NCI-H1930 (cell line): ENCODE data around the gene CIDEC.
"Not testable (repeated sequence)": the region's sequence is repeated elsewhere in the genome, so short reads cannot be mapped to it uniquely, and the experiment has no call there.

ENCODE experiments used
- DNase-seq, 2 experiments: peaks; one replicate each; lab custom pipeline; 2025; lab: John Stamatoyannopoulos, UW

The CIDEC gene

DNA sequence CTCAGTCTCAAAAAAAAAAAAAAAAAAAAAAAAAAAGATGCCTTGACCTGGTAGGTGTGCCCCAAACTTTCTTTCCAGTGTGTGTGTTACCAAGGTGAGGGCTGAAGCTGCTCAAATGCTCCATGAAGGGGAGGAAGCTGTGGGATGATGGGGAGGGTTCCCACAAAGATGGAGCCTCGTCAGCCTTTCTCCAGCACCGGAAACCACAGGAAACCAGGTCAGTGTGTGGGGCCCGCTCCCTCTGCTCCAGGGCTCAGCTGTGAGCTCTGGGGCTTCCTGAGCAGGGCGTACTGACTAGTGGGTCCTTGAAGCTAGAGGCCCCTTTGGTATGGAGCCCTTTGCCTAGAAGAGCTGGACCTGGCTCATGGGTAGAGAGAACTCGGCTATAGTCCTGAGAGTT is 21.9 kb upstream of the CIDEC start:
- DNase-seq = no peak

DNA sequence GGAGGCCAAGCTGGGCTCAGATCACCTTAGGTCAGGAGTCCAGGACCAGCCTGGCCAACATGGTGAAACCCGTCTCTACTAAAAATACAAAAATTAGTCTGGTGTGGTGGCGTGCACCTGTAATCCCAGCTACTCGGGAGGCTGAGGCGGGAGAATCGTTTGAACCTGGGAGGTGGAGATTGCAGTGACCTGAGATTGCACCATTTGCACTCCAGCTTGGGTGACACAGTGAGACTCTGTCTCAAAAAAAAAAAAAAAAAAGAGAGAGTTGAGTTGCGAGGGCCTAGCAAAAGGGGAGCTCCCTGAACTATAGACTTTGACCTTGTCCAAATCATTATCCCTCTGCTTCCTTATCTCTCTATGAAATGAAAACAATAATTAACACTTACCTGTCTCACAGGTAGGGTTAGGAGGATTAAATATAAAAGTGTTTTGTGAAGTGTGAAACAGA is 20.9 kb upstream of the CIDEC start:
- not testable (repeated sequence) for DNase-seq

DNA sequence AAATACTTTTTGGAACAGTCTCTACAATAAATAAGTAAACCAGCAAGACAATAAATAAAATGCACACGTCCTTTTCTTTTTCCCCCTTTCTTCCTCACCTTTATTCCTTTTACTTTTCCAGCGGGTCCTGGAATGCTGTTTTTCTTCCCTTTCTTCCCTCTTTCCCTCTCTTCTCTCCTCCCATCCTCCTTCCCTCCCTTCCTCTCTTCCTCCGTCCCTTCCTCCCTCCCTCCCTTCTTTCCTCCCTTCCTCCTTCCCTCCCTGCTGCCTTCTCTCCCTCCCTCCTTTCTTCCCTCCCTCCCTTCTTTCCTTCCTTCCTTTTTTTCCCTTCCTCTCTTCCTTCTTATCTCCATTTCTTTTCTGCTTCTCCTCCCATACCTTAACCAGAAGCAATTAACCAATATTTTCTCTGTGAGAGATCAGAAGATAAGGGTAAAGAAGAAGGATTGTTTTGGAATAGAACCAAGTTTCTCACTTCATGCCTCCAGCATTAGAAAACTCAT is 19.3 kb upstream of the CIDEC start:
- no peak for DNase-seq

DNA sequence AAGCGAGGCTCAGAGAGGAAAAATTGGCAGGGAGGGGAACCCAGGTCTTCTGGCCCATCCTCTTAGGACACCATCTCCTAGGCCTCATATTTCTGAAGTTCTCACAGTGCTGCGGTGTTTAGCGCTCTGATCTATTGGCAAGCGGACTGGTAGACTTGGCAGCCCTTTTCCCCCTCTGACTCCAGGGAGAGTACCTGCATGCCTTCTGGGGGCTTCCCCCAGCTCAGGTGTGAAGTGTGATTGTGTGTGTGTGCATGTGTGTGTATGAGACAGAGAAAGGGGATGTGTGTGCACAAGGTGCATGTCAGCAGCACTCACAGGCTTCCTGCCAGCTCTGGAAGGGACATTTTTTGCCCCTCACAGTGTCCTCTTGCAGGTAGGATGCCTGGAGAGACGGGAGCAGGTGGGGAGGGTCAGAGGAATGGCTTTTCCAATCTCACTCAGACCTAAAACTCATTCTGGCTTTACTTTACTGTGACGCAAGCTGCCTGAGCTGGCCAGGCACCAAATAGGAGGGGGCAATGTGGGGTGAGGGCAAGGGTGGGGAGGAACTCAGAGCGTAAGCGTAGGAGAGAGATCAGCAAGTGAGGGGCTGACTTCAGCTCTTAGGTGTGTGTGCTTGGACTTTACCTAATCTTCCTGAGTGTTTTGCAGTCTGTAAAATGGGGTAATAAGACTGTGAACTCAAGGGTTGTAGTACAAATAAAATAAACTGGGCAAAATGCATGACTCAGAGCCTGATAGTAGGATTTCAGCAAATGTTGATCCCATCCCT is 18.6 kb upstream of the CIDEC start:
- no peak for DNase-seq

DNA sequence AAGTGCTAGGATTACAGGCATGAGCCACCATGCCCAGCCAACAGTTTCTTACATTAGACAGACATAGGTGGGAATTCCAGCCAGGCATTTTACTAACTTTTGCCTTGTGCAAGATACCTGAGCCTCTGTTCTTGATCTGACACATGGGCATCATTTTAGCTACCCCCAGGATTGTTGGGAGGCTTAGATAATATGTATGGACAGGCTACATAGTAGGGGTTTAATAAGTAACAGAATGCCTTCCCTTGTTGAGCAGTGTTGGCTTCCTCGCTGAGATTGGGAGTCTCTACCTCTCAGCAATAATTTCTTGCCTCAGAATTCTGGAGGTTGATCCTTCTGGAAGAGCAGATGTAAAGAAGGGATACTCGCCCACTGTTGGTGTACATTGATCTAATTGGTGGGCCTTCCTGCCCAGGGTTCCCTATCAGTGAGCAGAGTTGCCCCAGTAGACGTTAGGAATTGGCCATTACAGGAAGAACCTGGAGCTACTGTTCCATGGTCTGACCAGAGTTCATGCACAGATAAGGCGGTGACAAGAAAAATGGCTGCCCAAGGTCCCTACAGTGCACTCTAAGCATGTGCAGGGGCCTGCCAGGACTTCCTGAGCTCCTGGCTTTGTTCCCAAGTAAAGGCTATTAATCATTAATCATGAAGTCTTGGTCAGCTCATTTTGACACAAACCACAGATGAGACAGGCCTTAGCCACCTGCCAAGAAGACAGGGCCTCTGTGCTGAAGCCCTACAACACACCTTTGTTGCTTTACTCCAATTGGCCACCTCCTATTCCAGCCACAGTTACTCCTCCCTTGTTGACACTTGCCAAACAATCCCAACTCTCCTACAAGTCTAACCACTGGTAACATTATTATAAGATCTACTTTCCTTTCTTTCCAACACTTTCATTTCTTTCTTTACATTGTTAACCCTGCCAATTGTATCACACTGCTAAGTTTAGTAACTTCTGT is 17.6 kb upstream of the CIDEC start:
- no peak for DNase-seq

DNA sequence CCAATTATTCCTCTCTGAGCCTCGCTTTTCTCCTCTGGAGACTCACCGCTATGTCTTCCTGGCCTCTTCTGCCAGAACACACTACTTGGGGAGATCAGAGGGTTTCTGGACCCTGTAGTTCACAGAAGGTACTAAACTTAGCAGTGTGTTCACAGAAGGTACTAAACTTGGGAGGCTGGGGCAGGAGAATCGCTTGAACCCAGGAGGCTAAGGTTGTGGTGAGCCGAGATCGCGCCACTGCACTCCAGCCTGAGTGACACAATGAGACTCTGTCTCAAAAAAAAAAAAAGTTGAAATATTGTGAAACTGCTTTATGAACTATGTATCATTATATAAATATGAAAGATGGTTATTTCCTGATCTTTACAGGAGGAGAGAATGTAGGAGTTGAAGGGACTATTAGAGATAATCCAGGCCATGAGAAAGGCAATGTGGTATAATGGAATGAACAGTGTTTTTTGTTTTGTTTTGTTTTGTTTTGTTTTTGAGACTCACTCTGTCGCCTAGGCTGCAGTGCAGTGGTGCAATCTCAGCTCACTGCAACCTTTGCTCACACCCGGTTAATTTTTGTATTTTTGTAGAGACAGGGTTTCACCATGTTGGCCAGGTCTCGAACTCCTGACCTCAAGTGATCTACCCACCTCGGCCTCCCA is 16.8 kb upstream of the CIDEC start:
- DNase-seq = not testable (repeated sequence)

DNA sequence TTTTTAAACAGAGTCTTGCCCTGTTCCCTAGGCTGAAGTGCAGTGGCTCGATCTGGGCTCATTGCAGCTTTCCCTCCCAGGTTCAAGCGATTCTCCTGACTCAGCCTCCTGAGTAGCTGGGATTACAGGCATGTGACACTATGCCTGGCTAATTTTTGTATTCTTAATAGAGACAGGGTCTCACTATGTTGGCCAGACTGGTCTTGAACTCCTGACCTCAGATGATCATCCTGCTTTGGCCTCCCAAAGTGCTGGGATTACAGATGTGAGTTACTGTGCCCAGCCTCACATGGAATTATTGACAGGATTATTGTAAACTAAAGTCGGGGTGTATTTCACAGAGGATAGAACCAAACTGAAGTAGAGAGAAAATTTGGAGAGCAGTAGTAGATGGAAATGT is 15.7 kb upstream of the CIDEC start:
- DNase-seq = not testable (repeated sequence)

DNA sequence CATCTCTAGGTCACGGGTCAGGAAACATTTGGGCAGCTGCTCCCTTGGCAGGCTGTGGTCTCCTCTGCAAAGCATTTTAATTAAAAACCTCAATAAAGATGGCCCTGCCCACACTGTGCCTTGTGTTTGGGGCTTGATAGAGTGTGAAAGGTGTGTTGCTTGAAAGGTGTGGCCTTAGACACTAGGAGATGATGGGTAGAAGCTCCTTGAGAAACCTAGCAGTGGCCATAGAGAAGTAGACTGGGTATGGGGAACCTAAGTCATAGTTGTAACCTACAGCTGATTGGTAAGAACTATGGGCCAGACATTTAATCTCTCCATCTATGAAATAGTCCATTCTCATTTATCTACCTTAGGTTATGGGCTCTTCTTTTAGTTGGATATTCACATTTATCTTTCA is 13.7 kb upstream of the CIDEC start:
- no peak for DNase-seq

DNA sequence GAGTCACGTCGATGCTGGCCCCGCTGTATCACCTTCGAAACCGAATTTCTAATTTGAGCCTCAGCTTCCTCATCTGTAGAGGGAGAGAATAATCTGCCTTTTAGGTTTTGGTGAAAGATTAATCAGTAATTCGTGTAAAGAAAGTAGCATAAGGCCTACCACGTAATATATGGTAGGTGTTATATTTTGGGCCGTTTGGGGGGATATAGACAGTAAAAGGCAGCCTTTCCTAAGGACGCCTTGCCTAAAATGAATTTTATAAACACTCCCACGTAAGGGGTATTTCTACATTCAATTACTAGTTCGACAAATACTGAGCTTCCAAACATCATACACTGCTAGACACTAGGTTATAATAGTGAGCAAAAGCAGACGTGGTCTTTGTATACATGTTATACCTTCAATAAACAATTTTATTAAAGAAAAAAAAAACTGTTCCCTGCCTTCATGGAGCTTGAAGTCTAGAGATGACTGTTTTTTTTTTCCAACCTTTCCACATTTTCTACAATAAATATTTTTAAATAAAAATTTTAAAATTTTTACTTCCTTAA is 11.1 kb upstream of the CIDEC start:
- no peak for DNase-seq

DNA sequence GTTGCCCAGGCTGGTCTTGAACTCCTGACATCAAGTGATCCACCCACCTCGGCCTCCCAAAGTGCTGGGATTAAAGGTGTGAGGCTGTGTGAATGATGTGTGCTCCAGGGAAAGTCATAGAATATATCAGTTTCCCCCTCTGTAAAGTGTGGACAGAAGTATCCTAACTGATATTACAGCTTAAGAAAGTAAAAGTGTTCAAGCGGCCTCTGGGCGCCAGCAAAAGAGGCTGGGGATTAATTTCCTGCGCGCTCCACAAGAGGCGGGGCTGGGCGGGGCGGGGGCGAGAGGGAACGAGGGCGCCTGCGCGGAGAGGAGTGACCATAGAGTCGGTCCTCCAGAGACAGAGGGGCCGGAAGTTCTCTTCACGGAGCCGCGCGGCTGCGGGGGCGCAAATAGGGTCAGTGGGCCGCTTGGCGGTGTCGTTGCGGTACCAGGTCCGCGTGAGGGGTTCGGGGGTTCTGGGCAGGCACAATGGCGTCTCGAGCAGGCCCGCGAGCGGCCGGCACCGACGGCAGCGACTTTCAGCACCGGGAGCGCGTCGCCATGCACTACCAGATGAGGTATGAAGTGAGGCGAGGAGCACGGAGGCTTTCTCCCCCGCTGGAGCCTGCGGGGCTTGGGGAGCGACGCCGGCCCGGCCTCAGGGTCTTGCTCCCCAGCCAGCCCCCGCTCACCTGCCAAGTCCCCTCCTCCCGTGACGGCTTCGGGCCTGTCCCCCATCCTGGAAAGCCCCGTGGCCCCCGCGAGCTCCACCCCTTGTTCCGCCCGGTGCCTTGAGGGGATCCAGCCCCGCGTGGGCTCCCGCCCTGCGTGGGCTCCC is 10.4 kb upstream of the CIDEC start, which contains the start of gene JAGN1:
JAGN1 (plus strand) TSS at position 362 of the 823 bp plus-strand sequence; CDS start at position 475, 113 bp downstream.
- DNase-seq = peak; percentile 57 to 63

DNA sequence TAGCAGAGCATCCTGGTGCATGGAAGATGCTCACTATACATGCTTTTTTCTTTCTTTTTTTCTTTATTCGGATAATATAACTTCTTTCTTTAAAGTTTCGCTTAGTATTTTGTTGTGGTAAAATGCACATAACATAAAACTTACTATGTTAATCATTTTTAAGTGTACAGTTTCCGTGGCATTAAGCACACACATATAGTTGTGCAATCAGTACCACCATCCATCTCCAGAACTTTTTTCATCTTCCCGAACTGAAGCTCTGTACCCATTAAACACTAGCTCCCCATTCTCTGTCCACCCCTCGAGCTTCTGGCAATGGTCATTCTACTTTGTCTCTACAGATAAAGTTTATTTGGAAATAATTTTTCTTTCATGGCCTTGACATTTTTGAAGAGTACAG is 9.4 kb upstream of the CIDEC start:
- no peak for DNase-seq

DNA sequence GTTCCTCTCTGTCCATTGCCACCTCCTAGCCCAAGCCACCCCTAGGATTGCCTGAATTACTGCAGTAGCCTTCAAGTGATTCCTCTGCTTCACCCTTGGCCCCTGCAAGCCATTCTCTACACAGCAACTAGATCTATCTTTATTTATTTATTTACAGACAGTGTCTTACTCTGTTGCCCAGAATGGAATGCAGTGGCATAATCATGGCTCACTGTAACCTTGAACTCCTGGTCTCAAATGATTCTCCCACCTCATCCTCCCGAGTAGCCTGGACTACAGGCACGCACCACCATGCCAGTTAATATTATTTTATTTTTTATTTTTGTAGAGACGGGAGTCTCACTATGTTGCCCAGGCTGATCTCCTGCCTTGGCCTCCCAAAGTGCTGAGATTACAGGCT is 8.5 kb upstream of the CIDEC start:
- DNase-seq = no peak

DNA sequence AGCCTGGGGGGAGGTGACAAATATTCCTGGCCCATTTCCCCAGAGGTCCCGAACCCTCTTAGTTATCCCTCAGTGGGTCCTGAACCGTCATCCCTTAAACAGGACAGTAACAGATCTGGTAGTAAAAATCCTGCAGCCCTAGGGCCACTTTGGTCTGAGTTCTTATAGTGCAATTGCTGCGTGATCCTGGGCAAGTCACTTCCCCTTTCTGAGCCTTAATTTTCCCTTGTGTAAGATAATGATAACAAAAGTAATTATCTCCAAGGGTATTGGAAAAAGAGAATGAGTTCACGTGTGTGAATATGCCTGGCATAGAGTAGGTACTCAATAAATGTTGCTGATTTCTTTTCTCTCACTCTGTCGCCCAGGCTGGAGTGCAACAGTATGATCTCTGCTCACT is 7.4 kb upstream of the CIDEC start:
- DNase-seq = no peak

DNA sequence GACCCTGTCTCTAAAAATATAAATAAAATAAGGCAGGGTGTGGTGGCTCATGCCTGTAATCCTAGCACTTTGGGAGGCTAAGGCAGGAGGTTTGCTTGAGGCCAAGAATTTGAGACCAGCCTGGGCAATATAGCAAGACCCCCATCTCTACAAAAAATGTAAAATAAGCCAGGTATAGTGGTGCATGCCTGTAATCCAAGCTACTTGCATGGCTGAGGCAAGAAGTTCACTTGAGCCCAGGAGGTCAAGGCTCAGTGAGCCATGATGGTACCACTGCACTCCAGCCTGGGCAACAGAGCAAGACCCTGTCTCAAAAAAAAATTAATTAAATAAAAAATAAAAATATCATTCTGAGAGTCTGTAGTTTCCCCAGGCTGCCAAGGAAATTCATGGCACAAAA is 6.3 kb upstream of the CIDEC start:
- no peak for DNase-seq

DNA sequence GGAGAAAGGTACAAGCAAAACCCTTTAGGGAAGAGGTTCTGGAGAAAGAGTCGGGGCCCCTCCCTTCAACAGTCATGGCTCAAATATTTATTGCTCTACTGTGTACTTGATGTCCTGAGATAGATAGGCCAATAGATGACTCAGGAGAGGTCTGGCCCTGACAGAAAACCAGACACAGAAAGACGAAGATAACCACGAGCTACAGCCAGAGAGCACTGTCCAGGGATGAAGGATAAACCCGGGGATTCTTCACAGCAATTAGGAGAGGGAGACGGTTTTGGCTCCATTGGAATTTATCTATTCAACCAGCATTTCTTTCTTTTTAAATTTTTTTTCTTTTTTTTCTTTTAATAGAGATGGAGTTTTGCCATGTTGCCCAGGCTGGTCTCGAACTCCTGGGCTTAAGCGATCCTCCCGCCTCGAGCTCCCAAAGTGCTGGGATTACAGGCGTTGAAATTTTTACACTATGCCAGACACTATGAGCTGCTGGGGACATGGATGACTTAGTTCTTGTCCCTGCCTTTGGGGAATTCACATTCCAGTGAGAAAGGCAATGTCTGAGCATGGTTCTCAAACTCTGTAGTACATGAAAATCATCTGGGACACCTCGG is 4.6 kb upstream of the CIDEC start:
- no peak for DNase-seq

DNA sequence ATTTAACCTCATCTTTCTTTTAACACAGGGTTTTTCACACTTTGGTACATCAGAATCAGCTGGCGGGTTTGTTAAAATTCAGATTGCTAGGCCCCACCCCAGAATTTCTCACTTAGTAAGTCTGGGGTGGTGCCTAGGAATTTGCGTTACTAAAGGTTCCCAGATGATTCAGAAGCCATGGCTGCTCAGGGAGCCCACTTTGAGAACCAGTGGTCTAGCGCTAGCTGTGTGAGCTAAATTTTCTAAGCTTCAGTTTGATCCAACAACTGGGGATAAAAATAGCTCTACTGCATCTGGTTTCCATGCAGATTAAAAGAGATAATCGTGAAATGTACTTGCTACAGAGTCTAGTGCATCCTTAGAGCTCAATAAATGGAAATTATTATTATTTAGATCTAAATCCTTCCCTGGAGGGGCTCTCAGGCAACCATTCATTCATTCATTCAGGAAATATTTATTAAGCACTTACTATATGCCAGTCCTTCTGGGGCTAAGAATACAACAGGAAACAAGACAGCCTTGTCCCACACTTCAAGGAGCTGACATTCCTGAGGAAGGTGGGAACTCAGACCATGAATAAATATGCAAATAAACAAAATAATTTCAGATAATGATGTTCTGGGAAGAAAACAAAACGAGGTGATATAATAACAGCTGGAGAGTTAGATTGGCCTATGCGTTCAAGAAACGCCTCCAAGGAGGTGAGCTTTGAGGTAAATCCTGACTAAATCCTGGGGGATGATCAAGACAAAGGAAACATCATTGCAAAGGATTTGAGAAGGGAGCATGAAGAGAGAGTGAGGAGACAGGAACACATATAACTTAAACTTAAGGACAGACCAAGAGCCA is 3.9 kb upstream of the CIDEC start:
- DNase-seq = no peak

DNA sequence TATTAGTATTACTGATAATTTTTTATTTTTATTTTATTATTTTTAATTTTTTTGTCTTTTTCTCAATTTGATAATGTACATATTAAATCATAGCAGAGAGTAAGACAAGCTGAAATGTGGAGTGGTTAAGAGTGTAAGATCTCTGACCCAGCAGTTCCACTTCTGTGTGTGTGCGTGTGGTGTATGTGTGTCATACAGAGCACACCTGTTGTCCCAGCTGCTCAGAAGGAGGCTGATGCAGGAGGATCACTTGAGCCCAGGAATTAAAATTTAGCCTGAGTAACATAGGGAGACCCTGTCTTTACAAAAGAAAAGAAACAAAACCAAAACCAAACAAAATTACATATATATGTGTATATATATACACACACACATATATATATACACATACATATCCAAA is 1.4 kb upstream of the CIDEC start:
- no peak for DNase-seq

DNA sequence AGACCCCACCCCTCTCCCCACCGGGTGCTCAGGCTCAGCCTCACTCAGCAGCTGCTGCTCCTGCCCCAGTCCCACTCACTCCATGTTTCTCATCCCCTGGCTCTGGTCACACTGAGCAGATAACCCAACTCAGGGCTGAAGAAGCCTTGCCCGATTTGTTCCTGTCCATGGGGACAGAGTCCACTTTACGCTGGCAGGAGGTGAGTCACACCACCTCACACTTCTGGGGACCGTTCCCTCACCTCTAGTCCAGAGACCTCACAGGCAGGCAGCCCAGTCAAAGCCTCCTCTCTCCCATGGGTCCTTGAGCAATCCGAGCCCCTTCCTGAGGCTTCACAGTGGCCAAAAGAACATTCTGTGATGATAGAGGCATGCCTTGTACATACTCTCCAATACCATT is 1.4 kb downstream of the CIDEC start:
- no peak for DNase-seq

DNA sequence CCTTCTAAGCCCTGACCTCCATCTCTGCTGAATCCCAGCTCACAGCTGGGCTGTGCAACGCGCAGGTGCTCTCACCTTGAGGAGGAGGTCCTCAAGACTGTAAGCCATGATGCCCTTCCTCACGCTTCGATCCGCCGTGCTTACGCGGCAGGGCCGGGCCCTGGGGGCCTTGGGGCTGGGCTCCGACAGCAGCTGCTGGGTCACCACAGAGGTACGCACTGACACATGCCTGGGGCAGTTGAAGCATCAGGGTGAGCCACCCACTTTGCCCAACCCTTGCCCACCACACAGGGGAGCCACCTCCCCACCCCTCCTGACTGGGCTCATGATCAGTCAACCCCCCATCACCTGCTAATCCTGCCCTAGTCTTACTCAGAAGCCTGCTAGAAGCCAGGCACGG is 3.1 kb downstream of the CIDEC start:
- DNase-seq = no peak

DNA sequence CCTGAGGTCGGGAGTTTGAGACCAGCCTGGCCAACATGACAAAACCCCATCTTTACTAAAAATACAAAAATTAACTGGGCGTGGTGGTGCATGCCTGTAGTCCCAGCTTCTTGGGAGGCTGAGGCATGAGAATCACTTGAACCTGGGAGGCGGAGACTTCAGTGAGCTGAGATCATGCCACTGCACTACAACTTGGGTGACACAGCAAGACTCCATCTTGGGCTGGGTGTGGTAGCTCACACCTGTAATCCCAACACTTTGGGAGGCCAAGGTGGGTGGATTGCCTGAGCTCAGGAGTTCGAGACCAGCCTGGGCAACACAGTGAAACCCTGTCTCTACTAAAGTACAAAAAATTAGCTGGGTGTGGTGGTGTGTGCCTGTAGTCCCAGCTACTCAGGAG is 3.8 kb downstream of the CIDEC start:
- not testable (repeated sequence) for DNase-seq
